NCI-H1048 (cell line): ENCODE results near the gene IFI44L.

Experiments used
- DNase-seq: peaks from one replicate; lab custom pipeline; 2025; lab: John Stamatoyannopoulos, UW

IFI44L gene

GRCh38 chr1:78688697-78689096 is 68.4 kb downstream of the IFI44L start:
- no peak for DNase-seq

- DNase-seq = no peak
Measured at GRCh38 chr1:78690516-78690915, 70.3 kb downstream of the IFI44L start.

GRCh38 chr1:78691995-78692747 is 71.9 kb downstream of the IFI44L start:
- DNase-seq = no peak
